ENCODE data around the gene NAA20. TPM values are rescaled to one million over a fixed set of nuclear protein-coding genes. Genes with fewer than 3 reads are reported as not detected.

The NAA20 gene, protein sequence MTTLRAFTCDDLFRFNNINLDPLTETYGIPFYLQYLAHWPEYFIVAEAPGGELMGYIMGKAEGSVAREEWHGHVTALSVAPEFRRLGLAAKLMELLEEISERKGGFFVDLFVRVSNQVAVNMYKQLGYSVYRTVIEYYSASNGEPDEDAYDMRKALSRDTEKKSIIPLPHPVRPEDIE
- total RNA-seq = 41.9 and 46.4 TPM in 2 replicates

DNA sequence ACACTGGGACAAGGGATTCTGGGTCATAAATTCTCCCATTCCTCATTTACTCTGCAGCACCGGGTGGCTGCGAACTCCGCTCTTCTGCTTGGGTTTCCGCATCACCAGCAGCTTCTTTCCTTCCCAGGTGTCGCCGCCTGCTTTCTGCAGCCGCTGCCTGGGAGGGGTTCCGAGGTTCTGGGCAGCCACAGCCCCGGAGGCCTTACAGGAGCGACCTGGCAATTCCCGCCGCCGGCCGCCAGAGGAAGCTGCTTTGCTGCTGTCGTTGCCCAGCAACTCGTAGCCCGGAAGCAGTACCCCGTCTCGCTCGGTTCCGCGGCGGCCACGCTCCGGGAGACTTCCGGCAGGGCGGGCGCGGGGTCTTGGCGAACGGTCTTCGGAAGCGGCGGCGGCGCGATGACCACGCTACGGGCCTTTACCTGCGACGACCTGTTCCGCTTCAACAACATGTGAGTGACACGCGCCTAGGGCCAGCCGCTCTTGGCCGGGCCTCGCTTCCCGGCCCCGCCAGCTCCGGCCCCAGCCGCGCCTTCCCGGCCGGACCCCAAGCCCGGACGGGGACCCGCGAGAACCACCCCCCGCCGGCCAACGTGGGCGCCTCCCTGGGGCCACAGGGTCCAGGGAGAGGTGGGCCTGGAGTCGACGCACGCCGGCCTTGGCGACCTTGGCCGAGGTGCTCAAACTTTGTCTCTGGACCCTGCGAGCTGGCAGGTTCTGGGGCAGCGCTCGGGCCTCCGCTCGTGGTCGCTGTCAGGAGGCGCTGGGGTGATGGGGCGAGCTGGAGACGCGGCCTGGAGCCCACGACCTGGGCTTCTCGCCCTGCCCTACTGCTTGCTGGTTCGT is at the start of gene NAA20:
Gene NAA20 (plus strand): TSS at position 362 of the 843 bp plus-strand sequence. CDS start 35 bp downstream, at position 397.

DNA sequence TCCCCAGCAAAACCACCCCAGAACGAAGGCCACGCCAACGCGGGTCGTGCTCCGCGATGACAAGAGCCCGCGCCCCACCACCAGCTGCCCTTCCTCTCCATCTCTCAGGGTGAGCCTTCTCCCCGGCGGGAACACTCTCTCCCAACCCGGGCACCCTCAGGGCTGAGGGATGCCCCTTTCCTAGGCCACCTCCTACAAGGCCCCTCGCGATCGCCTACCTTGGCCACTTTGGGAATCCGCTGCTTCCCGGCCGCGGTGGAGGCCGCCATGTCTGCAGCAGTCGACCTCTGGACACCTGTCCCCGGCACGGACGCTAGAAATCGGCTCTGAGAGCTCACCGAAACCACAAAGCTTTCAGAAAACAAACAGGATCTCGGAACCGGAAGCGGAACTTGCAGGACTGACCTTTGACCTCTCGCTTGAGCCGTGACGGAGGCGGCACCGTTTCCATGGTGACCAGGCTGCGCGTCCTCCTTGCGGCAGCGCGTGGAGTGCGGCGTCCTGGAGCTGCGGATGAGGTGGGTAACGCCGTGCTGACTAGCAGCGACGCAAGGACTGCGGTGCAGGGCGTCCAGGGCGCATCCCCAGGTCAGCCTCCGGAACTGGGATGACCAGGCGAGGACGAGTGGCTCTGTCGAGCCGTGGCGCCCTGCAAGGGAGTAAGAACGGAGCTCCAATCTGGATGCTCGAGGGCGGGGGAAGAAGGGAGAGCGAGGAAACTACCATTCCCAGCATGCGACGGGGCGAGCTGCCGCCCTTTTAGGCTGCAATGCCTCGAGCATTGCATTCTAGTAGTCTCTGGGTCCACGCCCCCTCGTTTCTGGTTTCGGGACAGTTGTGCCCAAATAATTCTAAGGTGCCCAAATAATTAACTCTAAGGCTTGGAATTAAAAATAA is 35.2 kb downstream of the NAA20 start, which contains the start of the genes CFAP61 and CRNKL1:
Gene CFAP61 (plus strand): TSS at position 459 of the 897 bp plus-strand sequence. CDS start 4,122 bp downstream, outside the sequence.
Gene CRNKL1 (minus strand): TSS at position 393 of the 897 bp plus-strand sequence. CDS start 124 bp downstream, at position 269.

Other genes starting within 250 kb of the NAA20 start
- 19.3 and 38.4 TPM in 2 replicates for gene CRNKL1, start 35.1 kb downstream of the NAA20 start, total RNA-seq
- gene CFAP61, start 35.2 kb downstream of the NAA20 start, total RNA-seq = not detected in 2 replicates